Measurements from ENCODE around the gene RASGRP4.
A peak's percentile ranks its signal among the peaks of the same experiment; 100 is the strongest.
"Not testable (repeated sequence)": the region's sequence is repeated elsewhere in the genome, so short reads cannot be mapped to it uniquely, and the experiment has no call there.

RASGRP4 gene

DNA sequence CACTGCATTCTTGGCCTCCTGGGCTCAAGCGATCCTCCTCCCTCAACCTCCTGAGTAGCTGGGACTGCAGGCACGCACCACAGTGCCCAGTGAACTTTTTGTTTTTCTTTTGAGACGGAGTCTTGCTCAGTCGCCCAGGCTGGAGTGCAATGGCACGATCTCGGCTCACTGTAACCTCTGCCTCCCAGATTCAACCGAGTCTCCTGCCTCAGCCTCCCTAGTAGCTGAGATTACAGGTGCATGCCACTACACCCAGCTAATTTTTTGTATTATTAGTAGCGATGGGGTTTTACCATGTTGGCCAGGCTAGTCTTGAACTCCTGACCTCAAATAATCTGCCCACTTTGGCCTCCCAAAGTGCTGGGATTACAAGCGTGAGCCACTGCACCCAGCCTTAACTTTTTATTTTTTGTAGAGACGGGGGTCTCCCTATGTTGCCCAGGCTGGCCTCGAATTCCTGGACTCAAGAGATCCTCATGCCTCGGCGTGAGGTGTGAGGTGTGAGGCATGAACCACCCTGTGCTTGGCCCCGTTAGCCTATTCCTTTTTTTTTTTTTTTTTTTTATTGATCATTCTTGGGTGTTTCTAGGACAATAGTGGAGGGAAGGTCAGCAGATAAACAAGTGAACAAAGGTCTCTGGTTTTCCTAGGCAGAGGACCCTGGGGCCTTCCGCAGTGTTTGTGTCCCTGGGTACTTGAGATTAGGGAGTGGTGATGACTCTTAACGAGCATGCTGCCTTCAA is 62.9 kb downstream of the RASGRP4 start:
- DNase-seq = not testable (repeated sequence)

DNA sequence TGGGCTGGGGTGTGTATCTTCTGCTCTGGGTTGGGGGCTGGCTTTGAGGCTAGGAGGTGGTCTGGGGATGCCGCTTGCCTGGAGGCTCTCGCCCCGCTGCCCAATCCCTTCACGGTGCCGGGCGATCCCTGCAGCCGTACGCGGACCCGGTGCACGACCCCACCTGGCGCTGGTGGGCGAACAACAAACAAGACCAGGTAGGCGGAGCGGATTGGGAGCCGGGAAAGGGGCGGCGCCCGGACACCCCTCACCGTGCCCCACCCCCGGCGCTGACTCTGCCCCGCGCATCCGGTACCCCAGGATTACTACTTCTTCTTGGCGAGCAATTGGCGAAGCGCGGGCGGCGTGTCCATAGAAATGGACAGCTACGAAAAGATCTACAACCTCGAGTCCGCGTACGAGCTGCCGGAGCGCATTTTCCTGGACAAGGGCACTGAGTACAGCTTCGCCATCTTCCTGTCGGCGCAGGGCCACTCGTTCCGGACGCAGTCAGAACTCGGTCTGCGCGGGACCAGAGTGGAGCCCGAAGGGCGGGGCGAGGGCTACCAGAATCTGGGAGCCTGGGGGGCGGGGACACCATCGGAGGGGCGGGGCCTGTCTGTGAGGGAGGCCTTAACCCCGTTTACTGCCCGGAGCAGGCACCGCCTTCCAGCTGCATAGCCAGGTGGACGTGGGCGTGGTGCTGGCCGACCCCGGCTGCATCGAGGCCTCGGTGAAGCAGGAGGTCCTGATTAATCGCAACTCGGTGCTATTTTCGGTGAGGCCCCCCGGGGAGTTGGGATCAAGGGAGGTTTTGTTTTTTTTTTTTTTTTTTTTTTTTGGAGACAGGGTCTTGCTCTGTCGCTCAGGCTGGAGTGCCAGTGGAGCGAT is 63.7 kb downstream of the RASGRP4 start:
- peak; percentile 60 for DNase-seq

GRCh38 chr19:38361633-38362075 is 64.4 kb downstream of the RASGRP4 start:
- peak; percentile 47 for DNase-seq

DNA sequence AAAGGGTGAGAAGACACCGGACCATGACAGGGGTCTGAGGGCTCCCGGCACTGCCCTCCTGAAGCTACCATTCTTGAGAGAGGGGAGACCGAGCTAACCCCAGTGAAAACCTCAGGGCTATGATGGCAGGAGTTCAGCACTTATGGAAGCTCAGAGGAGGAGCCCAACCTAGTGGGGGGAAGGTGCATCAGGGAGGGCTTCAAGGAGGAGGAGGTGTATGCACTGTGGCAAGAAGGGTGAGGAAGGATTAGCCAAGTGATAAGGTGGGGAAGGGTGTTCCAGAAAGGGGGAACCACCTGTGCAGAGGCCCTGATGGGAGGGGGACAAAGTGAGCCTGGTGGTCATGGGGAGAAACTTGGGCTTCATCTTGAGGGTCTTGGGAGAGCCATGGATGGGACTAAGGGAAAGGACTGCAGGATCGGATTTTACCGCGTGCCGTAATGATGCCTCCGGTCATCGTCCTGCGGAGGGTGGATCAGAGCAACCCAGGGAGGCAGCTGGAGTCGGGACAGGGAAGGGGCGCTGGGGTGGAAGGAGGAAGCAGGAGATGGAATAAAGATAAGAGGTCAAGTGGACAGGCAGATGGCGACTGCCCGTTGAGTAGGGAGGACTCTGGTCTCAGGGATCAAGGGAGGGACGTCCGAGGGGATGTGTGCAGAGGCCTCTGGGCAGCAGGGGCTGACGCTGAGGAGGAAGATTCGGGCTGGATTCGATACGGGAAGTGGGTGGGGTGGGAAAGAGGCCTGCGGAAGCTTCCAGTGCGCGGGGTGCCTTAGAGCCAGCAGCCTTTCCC is 65.0 kb downstream of the RASGRP4 start:
- no peak for DNase-seq

GRCh38 chr19:38360351-38360750 is 65.7 kb downstream of the RASGRP4 start:
- no peak for DNase-seq

GRCh38 chr19:38359242-38360021 is 66.6 kb downstream of the RASGRP4 start:
- DNase-seq = no peak
